Left ventricle myocardium inferior (tissue), 1 donor: ENCODE results near the gene ATP5MC3. TPM values are rescaled to one million over a fixed set of nuclear protein-coding genes. Genes with fewer than 3 reads are reported as not detected.

Experiments used
- DNase-seq: peaks from one replicate; pipeline ENCODE4 v3.0.0-alpha.2; 2020
- H3K27ac ChIP-seq: fragments of 200-600 bp; replicated peaks from 2 replicates; pipeline ENCODE4 v1.8.0; 2021
- H3K27me3 ChIP-seq: fragments of 200-600 bp; 2 replicates; pipeline ENCODE4 v1.8.0; 2021; ENCODE audit warnings: low read depth
- H3K36me3 ChIP-seq: fragments of 200-600 bp; 2 replicates; pipeline ENCODE4 v1.8.0; 2021
- H3K4me1 ChIP-seq: fragments of 200-600 bp; 2 replicates; pipeline ENCODE4 v1.8.0; 2021
- H3K4me3 ChIP-seq: fragments of 200-600 bp; 2 replicates; pipeline ENCODE4 v1.8.0; 2021; ENCODE audit warnings: mild to moderate bottlenecking, moderate library complexity
- H3K9me3 ChIP-seq: fragments of 200-600 bp; replicated peaks from 2 replicates; pipeline ENCODE4 v1.8.0; 2021
- intact Hi-C: fragments of 100-400 bp; cut with micrococcal nuclease; formaldehyde crosslinking; loops from one replicate; pipeline ENCODE4 v1.11.0; 2022
- total RNA-seq: library from RNA; stranded (reverse); fragmentation: NEBNext Ultra II Directional; extraction: Animal tissue kit (Norgen Biotek cat#: 25700); gene quantifications from one replicate; pipeline ENCODE4 v1.2.1, GENCODE V29; 2021
- TF ChIP-seq, protein P1 (sequence below): fragments of 200-600 bp; IDR thresholded peaks from 2 replicates; pipeline ENCODE4 v1.8.0; 2021; ENCODE audit warnings: antibody characterized with exemption, mild to moderate bottlenecking, borderline replicate concordance
- donor health status: DM: no; HTN: yes; CAD: no; lungs with severe emphysema.

Gene ATP5MC3
- total RNA-seq, 1 donor from 2014 or later, result 1,059 TPM

DNA sequence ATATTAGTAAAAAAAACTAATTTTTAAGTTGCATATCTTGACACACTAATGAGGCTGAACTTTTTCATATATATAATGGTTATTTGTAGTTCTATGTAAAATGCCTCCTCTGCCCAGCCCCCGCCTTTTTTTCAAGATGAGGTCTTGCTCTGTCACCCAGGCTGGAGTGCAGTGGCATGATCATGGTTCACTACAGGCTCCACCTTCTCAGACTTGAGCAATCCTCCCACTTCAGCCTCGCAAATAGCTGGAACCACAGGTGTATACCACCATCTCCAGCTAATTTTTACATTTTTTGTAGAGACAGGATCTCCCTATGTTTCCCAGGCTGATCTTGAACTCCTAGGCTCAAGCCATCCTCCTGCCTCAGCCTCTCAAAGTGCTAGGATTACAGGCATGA lies 37.8 kb downstream of the ATP5MC3 start:
- TF ChIP-seq, protein P1, sequence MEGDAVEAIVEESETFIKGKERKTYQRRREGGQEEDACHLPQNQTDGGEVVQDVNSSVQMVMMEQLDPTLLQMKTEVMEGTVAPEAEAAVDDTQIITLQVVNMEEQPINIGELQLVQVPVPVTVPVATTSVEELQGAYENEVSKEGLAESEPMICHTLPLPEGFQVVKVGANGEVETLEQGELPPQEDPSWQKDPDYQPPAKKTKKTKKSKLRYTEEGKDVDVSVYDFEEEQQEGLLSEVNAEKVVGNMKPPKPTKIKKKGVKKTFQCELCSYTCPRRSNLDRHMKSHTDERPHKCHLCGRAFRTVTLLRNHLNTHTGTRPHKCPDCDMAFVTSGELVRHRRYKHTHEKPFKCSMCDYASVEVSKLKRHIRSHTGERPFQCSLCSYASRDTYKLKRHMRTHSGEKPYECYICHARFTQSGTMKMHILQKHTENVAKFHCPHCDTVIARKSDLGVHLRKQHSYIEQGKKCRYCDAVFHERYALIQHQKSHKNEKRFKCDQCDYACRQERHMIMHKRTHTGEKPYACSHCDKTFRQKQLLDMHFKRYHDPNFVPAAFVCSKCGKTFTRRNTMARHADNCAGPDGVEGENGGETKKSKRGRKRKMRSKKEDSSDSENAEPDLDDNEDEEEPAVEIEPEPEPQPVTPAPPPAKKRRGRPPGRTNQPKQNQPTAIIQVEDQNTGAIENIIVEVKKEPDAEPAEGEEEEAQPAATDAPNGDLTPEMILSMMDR, result no peak
- H3K36me3 ChIP-seq, result no peaks in the 10 kb centered on the region
- no peak for DNase-seq
- no peak overlapping the region for H3K4me3 ChIP-seq
- H3K27me3 ChIP-seq, result no peaks in the 10 kb centered on the region
- peaks cover 45% of the 10 kb centered on the region for H3K4me1 ChIP-seq
- no peak overlapping the region for H3K27ac ChIP-seq
- intact Hi-C loops, result no loop called here
- no peaks in the 10 kb centered on the region for H3K9me3 ChIP-seq

DNA sequence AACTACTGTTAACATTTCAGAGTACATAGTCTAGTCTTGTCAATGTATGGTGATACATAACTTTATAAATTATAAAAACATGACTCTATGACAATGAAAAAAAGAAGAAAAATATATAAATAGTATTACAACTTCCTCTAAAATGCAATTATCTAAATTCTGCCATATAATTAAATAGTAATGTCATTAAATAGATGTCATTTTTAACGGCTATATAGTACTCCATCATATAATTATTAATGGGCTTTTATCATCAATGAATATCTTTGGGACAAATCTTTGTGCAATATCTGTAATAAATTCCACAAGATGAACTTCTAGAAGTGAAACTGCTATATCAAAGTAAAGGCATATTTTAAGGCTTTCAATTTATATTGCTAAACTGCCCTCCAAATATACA lies 38.3 kb downstream of the ATP5MC3 start:
- DNase-seq, result no peak
- H3K4me1 ChIP-seq, result peaks cover 45% of the 10 kb centered on the region
- H3K9me3 ChIP-seq, result no peaks in the 10 kb centered on the region
- TF ChIP-seq, protein P1, result no peak
- no peaks in the 10 kb centered on the region for H3K27me3 ChIP-seq
- intact Hi-C loops, result no loop called here
- H3K27ac ChIP-seq, result no peak overlapping the region
- no peak overlapping the region for H3K4me3 ChIP-seq
- H3K36me3 ChIP-seq, result no peaks in the 10 kb centered on the region

DNA sequence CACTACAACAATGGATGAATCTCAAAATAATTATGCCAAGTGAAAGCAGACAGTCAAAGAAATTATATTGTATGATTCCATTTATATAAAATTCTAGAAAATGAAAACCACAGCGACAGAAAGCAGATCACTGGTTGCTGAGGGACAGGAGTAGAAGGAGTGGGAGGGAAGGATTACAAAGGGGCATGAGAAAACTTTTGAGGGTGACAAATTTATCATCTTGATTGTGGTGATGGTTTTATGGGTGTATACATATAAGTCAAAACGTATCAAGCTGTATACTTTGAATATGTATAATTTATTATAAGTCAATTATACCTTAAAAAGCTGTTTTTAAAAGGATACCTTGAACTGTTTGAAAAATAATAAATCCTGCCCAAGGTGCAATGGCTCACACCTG lies 41.2 kb downstream of the ATP5MC3 start:
- intact Hi-C loops, result no loop called here
- TF ChIP-seq, protein P1, result no peak

DNA sequence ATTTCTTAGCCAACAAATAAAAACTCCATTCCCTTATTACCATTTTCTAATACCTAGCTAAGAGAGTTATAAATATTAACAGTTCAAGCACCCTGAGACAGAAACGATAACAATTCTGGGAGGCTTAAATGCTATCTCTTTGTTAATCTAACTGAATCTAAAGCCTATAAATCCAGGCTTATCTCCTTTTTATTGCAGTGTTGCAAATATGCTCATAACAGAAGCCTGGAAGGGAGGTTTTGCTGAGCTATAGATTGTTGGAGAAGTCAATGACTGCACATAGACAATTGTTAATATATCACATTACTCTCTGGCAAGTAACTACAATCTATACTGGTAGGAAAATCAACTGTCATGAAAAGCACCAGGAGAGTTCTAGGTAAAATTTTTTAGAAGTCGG lies 43.7 kb downstream of the ATP5MC3 start:
- intact Hi-C loops, result no loop called here
- Histone ChIP-seq H3K4me3 (no peak overlapping the region), H3K27ac (no peak overlapping the region), H3K9me3 (no peaks in the 10 kb centered on the region), H3K36me3 (peaks cover 23% of the 10 kb centered on the region), H3K4me1 (peaks cover 35% of the 10 kb centered on the region), H3K27me3 (no peaks in the 10 kb centered on the region)
- TF ChIP-seq, protein P1, result no peak
- no peak for DNase-seq

More for the DNA sequence above, 41.2 kb downstream of the ATP5MC3 start:
- peaks cover 9% of the 10 kb centered on the region for H3K36me3 ChIP-seq
- no peak for DNase-seq
- H3K27me3 ChIP-seq, result no peaks in the 10 kb centered on the region
- no peak overlapping the region for H3K27ac ChIP-seq
- H3K4me1 ChIP-seq, result peaks cover 33% of the 10 kb centered on the region
- H3K9me3 ChIP-seq, result no peaks in the 10 kb centered on the region
- no peak overlapping the region for H3K4me3 ChIP-seq

DNA sequence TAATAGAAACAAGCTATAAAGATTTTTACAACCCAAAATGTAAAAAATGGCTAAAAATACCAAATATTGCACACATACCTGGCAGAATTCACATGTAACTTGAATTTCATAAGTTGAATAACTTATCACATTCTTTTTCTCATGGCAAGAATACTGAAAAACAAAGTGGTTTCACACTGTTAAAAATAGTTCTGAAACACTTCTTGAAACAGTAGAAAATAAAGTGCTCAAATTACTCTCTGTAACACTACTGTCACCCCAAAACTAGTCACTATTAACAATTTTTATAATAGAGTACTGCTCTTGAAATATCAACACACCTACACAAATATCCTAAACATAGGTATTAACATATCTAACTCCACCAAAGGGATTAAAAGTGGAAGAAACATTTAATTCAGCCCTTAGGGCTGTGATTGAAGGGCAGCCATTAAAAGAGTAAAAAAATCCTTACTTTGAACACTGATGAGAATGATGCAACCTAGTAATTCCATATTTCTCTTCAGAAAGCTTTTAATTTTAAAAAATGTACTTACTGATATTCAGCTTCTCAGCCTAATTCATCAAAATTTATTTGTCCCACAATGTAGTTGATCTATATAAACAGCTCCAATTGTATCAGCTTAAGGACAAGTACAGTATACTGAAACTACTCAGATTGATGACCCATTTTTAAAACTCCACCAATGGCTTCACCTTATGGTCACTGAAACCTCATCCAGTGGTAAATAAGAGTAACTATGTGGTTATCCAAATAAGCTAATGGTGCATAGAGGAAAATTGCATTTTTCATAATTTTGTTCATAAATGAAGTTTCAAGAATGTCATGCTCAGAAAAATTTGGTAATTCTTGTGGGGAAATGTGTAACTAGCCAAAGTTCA lies 44.9 kb downstream of the ATP5MC3 start:
- peaks cover 27% of the 10 kb centered on the region for H3K36me3 ChIP-seq
- H3K27ac ChIP-seq, result no peak overlapping the region
- H3K4me1 ChIP-seq, result peaks cover 45% of the 10 kb centered on the region
- no peak for DNase-seq
- intact Hi-C loops, result no loop called here
- H3K9me3 ChIP-seq, result no peaks in the 10 kb centered on the region
- H3K27me3 ChIP-seq, result no peaks in the 10 kb centered on the region
- H3K4me3 ChIP-seq, result no peak overlapping the region
- TF ChIP-seq, protein P1, result no peak
